KMS-11 (cell line): Measurements from ENCODE around the gene DNAJC27.

Experiments
- H2AFZ ChIP-seq: fragments of 200-600 bp; sonication (generic); 2 replicates; pipeline ENCODE4 v1.6.1; 2016; ENCODE audit warnings: antibody characterized with exemption, mixed run types, low read depth
- H3K27ac ChIP-seq: fragments of 200-600 bp; sonication (generic); 2 replicates; pipeline ENCODE4 v1.6.1; 2016; ENCODE audit warnings: mild to moderate bottlenecking, mixed run types
- H3K27me3 ChIP-seq: fragments of 200-600 bp; sonication (generic); 2 replicates; pipeline ENCODE4 v1.6.1; 2017; ENCODE audit warnings: mild to moderate bottlenecking, low read depth, mixed run types, moderate library complexity; ENCODE audit not compliant: insufficient read depth
- H3K36me3 ChIP-seq: fragments of 200-600 bp; sonication (generic); 2 replicates; pipeline ENCODE4 v1.6.1; 2017; ENCODE audit warnings: mild to moderate bottlenecking, mixed run types; ENCODE audit not compliant: insufficient read depth
- H3K4me1 ChIP-seq: fragments of 200-600 bp; sonication (generic); 2 replicates; pipeline ENCODE4 v1.6.1; 2016; ENCODE audit warnings: mild to moderate bottlenecking, low read depth, mixed run types; ENCODE audit not compliant: poor library complexity, severe bottlenecking
- H3K4me2 ChIP-seq: fragments of 200-600 bp; sonication (generic); 2 replicates; pipeline ENCODE4 v1.7.0; 2016; ENCODE audit warnings: mild to moderate bottlenecking, mixed run types
- H3K4me3 ChIP-seq: fragments of 200-600 bp; sonication (generic); IDR thresholded peaks from 2 replicates; pipeline ENCODE4 v1.6.1; 2017; ENCODE audit warnings: low read depth, low read length, mixed read lengths; ENCODE audit not compliant: insufficient read depth
- H3K79me2 ChIP-seq: fragments of 200-600 bp; sonication (generic); 2 replicates; pipeline ENCODE4 v1.6.1; 2016; ENCODE audit warnings: low read depth, mixed run types; ENCODE audit not compliant: insufficient read depth
- H3K9ac ChIP-seq: fragments of 200-600 bp; sonication (generic); 2 replicates; pipeline ENCODE4 v1.6.1; 2016; ENCODE audit warnings: mild to moderate bottlenecking, mixed run types
- H4K20me1 ChIP-seq: fragments of 200-600 bp; sonication (generic); 2 replicates; pipeline ENCODE4 v1.6.1; 2016; ENCODE audit warnings: mild to moderate bottlenecking, mixed run types; ENCODE audit not compliant: insufficient read depth
- TF ChIP-seq, protein P1 (sequence below): fragments of 200-600 bp; sonication (generic); conservative IDR thresholded peaks from 2 replicates; pipeline ENCODE4 v1.6.1; 2017; ENCODE audit warnings: low read depth, mild to moderate bottlenecking, antibody characterized with exemption, low read length, moderate library complexity, mixed read lengths

DNAJC27 gene

DNA sequence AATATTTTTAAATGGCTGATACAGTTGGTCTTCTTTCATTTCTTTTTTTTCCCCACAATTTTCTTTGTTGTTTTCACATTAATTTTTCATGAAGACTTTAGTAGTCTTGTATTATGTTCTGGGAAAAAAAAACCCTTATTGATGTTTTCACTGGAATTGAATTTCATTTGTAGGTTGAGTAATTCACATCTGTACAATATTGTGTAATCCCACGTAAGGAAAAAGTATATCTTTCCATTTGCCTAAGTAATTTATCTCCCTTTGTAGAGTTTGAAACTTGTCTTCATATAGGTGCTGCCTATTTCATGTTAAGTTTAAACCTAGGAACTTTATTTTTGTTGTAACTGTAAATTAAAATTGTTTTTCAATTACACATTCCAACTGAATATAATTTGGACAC, 2.0 kb downstream of the DNAJC27 start:
- Histone ChIP-seq H3K4me3 (no peak overlapping the region), H3K36me3 (no peaks in the 10 kb centered on the region), H3K27ac (no peak overlapping the region), H3K4me2 (no peak overlapping the region), H3K4me1 (peaks cover 9% of the 10 kb centered on the region), H2AFZ (no peak overlapping the region), H3K9ac (no peak overlapping the region), H3K27me3 (no peaks in the 10 kb centered on the region), H4K20me1 (no peaks in the 10 kb centered on the region), H3K79me2 (peaks cover 26% of the 10 kb centered on the region; the same call in 1 of the 2 replicates)
- TF ChIP-seq, protein P1, sequence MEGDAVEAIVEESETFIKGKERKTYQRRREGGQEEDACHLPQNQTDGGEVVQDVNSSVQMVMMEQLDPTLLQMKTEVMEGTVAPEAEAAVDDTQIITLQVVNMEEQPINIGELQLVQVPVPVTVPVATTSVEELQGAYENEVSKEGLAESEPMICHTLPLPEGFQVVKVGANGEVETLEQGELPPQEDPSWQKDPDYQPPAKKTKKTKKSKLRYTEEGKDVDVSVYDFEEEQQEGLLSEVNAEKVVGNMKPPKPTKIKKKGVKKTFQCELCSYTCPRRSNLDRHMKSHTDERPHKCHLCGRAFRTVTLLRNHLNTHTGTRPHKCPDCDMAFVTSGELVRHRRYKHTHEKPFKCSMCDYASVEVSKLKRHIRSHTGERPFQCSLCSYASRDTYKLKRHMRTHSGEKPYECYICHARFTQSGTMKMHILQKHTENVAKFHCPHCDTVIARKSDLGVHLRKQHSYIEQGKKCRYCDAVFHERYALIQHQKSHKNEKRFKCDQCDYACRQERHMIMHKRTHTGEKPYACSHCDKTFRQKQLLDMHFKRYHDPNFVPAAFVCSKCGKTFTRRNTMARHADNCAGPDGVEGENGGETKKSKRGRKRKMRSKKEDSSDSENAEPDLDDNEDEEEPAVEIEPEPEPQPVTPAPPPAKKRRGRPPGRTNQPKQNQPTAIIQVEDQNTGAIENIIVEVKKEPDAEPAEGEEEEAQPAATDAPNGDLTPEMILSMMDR, result no peak

DNA sequence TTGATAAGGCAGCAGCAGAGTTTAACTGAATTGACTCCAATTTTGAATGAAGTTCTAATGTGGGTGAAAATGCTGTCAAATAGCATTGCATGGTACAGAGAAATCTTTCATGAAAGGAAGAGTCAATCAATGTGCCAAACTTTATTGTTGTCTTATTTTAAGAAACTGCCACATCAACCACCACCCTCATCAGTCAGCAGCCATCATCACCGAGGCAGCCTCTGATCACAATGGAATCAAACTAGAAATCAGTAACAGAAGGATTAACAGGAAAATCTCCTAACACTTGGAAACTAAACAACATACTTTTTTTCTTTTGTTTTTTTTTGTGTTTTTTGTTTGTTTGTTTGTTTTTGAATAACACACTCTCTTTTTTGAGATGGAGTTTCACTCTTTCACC, 9.9 kb downstream of the DNAJC27 start:
- Histone ChIP-seq H3K36me3 (no peaks in the 10 kb centered on the region), H3K4me1 (no peaks in the 10 kb centered on the region), H2AFZ (no peak overlapping the region), H3K4me3 (no peak overlapping the region), H4K20me1 (no peaks in the 10 kb centered on the region), H3K9ac (no peak overlapping the region), H3K79me2 (no peaks in the 10 kb centered on the region), H3K27ac (no peak overlapping the region), H3K4me2 (no peak overlapping the region), H3K27me3 (no peaks in the 10 kb centered on the region)
- TF ChIP-seq, protein P1, result no peak

DNA sequence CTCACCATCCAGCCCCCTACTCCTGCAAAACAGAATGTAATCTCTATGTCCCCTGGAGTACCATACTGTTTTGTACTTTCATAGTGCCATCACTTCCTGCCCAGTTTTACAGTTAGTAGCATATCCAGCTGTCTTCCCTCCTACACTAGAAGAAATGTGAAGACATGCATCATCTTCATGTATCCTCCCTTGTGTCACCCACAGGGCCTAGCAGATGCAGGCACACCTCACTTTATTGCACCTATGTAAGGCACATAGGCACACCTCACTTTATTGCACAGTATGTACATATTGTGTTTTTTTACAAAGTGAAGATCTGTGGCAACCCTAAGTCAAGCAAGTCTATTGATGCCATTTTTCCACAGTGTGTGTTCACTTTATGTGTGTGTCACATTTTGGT, 12.0 kb downstream of the DNAJC27 start:
- H3K27me3 ChIP-seq, result no peaks in the 10 kb centered on the region
- TF ChIP-seq, protein P1, result no peak
- H3K79me2 ChIP-seq, result no peaks in the 10 kb centered on the region
- H3K4me3 ChIP-seq, result no peak overlapping the region
- 0 out of 2 replicates have a peak, but pooled peaks cover 4% of the 10 kb centered on the region for H3K36me3 ChIP-seq
- H3K4me1 ChIP-seq, result no peaks in the 10 kb centered on the region
- H3K4me2 ChIP-seq, result no peak overlapping the region
- H2AFZ ChIP-seq, result no peak overlapping the region
- no peak overlapping the region for H3K27ac ChIP-seq
- no peak overlapping the region for H3K9ac ChIP-seq
- H4K20me1 ChIP-seq, result no peaks in the 10 kb centered on the region

GRCh38 chr2:24958411-24958935, 13.3 kb downstream of the DNAJC27 start:
- Histone ChIP-seq H3K36me3 (0 out of 2 replicates have a peak, but pooled peaks cover 4% of the 10 kb centered on the region), H3K4me2 (no peak overlapping the region)

More at GRCh38 chr2:24958411-24958935, 13.3 kb downstream of the DNAJC27 start:
- Histone ChIP-seq H3K27me3 (no peaks in the 10 kb centered on the region), H4K20me1 (no peaks in the 10 kb centered on the region), H3K79me2 (no peaks in the 10 kb centered on the region), H2AFZ (no peak overlapping the region), H3K27ac (no peak overlapping the region), H3K9ac (no peak overlapping the region), H3K4me1 (no peaks in the 10 kb centered on the region), H3K4me3 (no peak overlapping the region)
- TF ChIP-seq, protein P1, result no peak
